DMS 273 (cell line): Measurements from ENCODE around the gene LZTS2.
A peak's percentile ranks its signal among the peaks of the same experiment; 100 is the strongest.

Experiments
- DNase-seq: peaks from one replicate; lab custom pipeline; 2025; ENCODE audit not compliant: unreplicated experiment; lab: John Stamatoyannopoulos, UW

The LZTS2 gene

DNA sequence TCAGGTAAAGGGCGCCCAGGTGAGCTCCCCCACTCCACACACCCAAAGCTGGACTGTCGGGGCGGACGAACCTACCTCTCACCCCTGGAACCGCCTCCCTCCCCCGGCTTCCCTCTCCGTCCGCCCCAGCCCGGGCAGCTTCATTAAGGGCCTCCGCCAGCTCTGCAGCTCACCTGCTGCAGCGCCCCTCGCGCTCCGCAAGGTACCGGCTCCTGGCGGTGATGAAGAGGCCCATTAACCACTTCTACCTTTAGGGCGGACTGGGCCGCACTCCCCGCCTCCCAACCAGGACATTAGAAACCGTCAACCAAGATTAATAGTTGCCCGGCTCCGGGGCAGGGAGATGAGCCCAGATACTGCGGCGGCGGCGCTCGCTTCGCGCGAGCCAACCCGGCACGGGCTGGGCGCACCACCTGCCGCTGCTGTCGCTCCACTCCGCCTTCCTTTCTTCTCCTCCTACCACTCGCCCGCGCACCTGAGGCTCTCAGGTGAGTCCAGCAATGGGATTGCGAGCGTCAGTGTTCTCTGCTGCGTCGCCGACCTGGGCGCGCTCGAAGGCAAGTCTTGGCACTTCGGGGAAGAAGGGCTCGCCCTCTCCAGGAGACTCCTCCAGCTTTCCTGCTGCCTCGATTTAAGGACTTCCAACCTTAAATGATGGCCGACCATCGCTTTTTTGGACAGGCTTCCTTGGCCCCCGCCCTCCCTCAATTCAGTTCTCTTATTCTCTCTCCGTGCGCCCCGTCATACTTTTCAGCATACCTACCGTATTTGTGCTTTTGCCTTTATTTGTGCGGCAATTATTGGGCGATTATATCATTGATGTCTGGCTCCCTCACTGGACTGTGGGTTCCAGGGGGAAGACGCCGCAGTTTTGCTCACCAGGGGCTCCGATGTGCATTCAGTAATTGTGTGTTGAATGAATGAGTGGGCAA lies 48.6 kb downstream of the LZTS2 start:
- DNase-seq: no peak

DNA sequence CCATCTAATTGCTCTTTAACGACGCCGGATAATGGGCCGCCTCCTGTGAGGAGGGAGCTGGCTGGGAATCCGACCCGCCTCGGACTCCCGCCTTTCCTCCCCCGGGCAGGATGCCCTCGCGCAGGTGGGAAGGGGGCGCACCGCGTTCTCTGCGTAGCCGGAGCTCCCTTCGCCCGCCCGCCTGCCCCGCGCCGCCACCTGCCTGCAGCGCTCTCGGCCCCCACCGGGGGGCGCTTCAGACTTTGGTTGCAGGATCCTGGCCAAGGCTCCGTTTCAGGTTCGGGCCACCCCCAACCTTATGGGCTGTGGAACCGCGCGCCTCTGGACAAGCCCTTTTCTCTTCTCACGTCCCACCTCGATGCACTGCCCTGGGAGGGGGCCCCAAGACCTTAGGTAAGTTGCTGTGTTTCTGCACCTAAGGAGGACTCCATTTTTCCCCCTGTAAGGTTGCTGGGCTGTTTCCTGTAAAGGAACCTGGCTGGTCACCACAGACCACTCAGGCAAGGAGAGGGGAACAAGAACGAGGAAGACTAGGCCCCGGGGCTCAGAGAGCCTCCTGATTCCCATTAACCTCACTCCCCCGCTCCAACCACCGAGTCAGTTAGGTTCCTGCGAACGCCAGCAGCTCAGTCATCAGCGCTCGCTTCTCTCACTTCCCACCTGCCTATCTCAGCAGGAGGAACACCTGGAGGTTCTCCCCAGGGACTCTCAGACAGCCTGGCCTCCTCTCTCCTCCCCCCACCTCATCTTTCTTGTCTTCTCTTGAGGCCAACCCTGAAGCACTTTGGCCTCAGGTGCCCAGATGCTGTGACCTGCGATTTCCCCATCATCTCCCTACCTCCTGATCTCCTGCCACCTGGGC lies 50.8 kb downstream of the LZTS2 start:
- peak; percentile 83 for DNase-seq

DNA sequence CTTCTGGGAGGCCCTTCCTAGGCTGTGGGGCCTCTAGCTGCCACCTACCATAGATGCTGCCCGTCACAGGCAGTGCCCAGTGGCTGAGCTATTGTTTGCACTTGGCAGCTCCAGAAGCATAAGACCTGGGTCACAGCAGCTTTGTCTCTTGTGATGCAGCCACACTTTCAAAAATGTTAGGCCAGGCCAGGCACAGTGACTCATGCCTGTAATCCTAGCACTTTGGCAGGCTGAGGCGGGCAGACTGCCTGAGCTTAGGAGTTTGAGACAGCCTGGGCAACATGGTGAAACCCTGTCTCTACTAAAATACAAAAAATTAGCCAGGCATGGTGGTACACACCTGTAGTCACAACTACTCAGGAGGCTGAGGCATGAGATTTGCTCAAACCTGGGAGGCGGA lies 52.7 kb downstream of the LZTS2 start:
- peak; percentile 38 for DNase-seq

DNA sequence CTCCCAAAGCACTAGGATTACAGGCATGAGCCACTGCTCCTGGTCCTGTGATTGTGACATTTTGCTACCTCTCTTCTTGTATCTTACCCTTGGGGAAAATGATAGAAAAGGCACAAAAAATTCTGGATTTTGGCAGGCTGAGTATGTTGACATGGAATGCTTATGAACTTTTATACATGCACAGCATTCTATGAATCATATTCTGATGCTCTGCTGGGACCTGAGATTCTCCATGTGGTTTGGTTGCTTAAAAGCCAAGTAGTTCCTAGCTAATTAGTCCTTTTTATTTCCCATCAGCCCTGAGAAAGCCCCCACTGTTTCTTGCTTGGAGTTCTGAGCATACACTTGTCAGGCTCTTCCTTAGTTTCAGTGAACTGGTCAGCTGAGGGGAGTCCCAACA lies 53.9 kb downstream of the LZTS2 start:
- DNase-seq: no peak

DNA sequence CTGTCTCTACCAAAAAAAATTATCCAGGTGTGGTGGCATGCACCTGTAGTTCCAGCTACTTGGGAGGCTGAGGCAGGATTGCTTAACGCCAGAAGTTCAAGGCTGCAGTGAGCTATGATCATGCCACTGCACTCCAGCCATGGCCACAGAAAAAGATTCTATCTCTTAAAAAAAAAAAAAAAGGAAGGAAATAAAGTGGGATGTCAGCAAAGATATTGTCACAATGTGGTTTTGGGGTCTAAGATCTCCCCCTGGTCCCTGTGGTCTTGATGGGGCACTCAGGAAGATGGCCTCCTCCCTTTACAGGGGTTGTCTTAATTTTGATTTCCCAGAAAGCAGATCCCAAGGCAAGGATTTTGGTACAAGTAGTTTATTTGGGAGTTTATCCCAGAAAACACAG lies 54.7 kb downstream of the LZTS2 start:
- DNase-seq: no peak

DNA sequence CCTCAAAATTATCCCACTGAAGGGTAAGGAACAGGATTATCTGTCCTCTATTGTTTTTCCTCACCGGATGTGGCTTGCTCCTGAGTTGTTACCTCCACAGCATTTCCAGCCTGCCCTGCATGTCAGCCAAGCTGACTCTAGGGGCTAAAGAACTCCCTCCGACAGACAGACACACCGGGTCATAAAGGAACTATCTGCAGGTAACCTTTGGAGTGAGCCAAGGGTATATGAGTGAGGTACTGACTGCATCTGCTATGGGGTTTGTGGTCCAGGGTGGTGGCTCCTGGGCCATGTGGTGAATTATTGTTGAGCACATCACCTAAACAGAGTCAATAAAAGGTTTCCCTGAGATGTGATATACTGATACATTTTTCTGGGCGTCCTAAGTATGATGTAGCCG lies 55.3 kb downstream of the LZTS2 start:
- DNase-seq: no peak

DNA sequence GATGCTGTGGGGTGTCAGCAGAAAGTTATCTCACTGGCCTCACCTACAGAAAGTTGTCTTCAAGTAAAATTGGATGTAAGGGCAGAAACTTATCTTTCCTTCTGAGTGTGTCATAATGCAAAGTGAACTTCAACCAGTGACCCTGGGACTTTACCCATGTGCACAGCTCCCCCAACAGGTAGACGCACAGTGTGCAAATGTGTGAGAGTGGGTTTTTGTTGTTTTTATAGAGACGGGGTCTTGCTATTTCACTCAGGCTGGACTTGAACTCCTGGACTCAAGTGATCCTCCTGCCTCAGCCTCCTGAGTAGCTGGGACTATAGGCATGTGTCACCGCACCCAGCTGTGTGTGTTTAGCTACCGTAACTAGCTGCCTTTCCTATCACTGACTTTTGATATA lies 55.8 kb downstream of the LZTS2 start:
- no peak for DNase-seq

DNA sequence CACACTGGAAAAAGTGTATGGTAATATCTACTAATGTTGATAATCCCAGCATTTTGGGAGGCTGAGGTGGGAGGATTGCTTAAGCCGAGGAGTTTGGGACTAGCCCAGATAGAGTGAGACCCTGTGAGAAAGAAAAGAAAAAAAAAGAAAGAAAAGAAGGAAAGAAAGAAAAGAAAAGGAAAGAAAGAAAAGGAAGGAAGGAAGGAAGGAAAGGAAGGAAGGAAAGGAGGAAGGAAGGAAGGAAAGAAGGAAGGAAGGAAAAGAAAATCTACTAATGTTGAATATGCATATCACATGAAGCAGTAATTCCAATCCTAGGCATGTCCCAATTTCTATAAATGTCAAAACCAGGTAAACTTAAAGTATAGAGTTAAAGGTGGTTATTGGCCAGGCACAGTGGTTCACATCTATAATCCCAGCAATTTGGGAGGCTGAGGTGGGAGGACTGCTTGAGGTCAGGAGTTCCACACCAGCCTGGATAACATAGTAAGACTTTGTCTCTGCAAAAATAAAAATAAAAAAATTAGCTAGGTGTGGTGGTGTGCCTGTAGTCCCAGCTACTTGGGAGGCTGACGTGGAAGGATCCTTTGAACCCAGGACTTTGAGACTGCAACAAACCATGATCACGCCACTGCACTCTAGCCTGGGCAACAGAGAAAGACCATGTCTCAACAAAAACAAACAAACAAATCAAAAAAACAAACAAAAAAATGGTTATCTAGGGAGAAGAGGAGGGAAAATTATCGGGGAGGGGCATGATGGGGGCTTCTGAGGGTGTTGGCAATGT lies 57.0 kb downstream of the LZTS2 start:
- DNase-seq: no peak
